Brain microvascular endothelial cell (primary cell): ENCODE results near the gene TSSK2.
A peak's percentile ranks its signal among the peaks of the same experiment; 100 is the strongest.

Experiments
- DNase-seq: peaks from one replicate; pipeline ENCODE4 v3.0.0-alpha.2; 2020
- H3K27ac ChIP-seq: fragments of 250-450 bp; sonication (Bioruptor Pico); 2 replicates; pipeline ENCODE4 v1.5.1; 2020; ENCODE audit warnings: mild to moderate bottlenecking, moderate library complexity
- H3K27me3 ChIP-seq: fragments of 250-450 bp; sonication (Bioruptor Pico); replicated peaks from 2 replicates; pipeline ENCODE4 v1.5.1; 2020; ENCODE audit warnings: mild to moderate bottlenecking
- H3K36me3 ChIP-seq: fragments of 250-450 bp; sonication (Bioruptor Pico); replicated peaks from 2 replicates; pipeline ENCODE4 v1.5.1; 2020; ENCODE audit warnings: mild to moderate bottlenecking
- H3K4me3 ChIP-seq: 2 replicates; pipeline ENCODE4 v1.5.1; 2011; ENCODE audit warnings: low read depth, mild to moderate bottlenecking, control low read depth, low read length, moderate library complexity
- in situ Hi-C: cut with HindIII; loops from 2 replicates; pipeline ENCODE4 v1.10.0; 2017; ENCODE audit warnings: low sequenced_read_pairs, low pct_ligation_motif_present
- TF ChIP-seq, protein P1 (sequence below): IDR thresholded peaks from 2 replicates; pipeline ENCODE4 v1.5.1; 2011; ENCODE audit warnings: low read depth, mild to moderate bottlenecking, moderate library complexity, low read length, control low read depth, inconsistent platforms; ENCODE audit errors: missing control alignments

The TSSK2 gene

DNA sequence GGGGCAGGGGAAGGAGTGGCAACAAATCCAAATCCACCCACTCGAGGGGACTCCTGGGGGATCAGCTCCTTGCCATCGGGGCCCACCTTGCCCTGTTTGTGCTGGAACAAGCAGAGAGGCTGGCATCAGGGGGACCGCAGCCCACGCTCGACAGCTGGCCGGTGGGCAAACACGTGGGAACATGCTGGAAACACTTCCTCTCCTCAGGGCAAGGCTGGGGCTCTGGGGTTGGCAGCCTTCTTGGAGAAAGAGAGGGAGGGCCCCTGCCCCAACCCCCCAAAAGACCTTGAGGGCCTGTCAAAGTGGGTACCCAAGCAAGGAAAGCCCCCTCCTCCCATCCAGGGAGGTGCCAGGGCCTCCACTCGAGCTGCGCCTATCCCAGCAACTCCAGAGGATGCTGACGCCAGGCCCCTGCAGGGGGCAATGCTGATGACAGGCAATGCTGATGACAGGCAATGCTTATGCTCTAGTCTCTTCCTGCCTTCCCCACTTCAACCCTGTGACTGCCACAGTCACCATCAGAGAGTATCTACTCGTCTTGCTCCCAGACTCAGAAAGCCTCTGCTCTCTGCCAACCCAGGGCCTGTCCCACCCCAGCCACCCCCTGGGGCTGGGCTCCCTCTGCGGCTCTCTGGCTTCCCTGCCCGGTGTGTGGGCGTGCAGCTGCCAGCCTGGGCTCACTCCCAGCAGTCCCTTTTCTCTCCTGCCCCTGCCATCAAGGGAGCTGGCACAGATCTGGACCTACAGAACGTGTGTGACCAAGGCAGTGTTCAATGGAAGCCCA, 7.3 kb downstream of the TSSK2 start:
- H3K36me3 ChIP-seq, result peaks cover 83% of the 10 kb centered on the region
- DNase-seq, result no peak
- TF ChIP-seq, protein P1, sequence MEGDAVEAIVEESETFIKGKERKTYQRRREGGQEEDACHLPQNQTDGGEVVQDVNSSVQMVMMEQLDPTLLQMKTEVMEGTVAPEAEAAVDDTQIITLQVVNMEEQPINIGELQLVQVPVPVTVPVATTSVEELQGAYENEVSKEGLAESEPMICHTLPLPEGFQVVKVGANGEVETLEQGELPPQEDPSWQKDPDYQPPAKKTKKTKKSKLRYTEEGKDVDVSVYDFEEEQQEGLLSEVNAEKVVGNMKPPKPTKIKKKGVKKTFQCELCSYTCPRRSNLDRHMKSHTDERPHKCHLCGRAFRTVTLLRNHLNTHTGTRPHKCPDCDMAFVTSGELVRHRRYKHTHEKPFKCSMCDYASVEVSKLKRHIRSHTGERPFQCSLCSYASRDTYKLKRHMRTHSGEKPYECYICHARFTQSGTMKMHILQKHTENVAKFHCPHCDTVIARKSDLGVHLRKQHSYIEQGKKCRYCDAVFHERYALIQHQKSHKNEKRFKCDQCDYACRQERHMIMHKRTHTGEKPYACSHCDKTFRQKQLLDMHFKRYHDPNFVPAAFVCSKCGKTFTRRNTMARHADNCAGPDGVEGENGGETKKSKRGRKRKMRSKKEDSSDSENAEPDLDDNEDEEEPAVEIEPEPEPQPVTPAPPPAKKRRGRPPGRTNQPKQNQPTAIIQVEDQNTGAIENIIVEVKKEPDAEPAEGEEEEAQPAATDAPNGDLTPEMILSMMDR, result no peak
- in situ Hi-C loops, result no loop called here
- no peak overlapping the region for H3K27ac ChIP-seq
- no peak overlapping the region for H3K4me3 ChIP-seq
- H3K27me3 ChIP-seq, result no peaks in the 10 kb centered on the region

DNA sequence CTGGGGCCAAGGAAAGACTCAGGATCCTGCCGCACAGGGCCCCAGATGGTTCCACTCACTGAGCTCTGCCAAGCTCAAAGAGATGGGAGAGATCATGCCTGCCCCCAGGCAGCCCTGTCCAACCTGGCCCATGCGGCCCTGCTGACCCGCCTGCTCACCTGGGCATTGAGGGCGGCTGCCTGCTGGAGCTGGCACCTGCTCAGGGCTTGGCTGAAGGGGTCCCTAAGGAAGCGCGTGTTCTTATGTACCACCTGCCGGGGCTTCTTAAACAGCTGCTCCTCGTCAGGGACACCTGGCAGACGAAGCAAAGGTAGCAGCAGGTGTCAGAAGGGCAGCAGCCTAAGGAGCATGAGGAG, 7.9 kb downstream of the TSSK2 start:
- no peak overlapping the region for H3K4me3 ChIP-seq
- TF ChIP-seq, protein P1, result no peak
- peaks cover 77% of the 10 kb centered on the region for H3K36me3 ChIP-seq
- H3K27ac ChIP-seq, result no peak overlapping the region
- in situ Hi-C loops, result no loop called here
- no peak for DNase-seq
- H3K27me3 ChIP-seq, result no peaks in the 10 kb centered on the region

DNA sequence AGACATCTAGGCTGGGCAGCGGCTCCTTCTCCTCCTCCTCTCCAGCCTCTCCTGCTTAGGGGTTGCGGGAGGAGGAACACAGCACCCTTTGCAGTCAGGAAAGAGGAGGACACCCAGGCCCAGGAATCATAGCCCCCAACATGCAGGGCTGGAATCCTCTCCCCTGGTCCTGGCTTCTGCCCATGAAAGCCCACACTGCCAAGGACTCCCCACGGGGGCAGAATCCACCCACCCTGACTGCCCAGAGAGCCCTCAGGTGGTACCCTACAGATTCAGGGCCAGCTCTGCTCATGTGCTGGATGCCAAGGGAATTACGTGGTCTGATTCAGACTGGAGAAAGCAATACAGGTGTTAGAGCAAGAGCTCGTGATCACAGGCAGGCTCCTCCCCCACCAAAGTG, 8.9 kb downstream of the TSSK2 start:
- peaks cover 67% of the 10 kb centered on the region for H3K36me3 ChIP-seq
- no peak overlapping the region for H3K4me3 ChIP-seq
- H3K27ac ChIP-seq, result no peak overlapping the region
- TF ChIP-seq, protein P1, result no peak
- no peak for DNase-seq
- in situ Hi-C loops, result no loop called here
- H3K27me3 ChIP-seq, result no peaks in the 10 kb centered on the region

DNA sequence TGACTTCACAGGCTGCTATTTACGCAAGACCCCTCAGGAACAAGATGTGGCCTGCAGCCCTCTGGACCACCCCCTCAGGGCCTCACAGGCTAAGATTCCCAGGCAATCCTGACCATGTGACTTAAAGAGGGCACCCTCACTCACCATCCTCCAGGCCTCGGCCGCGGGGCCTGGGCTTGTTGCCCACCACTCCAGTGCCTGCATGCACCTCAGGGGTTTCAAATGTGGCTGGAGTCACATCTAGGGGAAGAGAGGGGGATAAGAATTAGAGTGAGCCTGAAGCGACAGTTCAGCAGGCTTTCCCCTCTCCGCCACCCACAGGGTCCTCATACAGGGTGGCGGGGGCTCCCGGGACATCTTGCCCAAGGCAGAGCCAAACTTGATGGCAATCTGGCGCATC, 11.3 kb downstream of the TSSK2 start:
- H3K36me3 ChIP-seq, result peaks cover 47% of the 10 kb centered on the region
- in situ Hi-C loops, result no loop called here
- DNase-seq, result no peak
- no peak overlapping the region for H3K4me3 ChIP-seq
- H3K27ac ChIP-seq, result no peak overlapping the region
- TF ChIP-seq, protein P1, result no peak
- peaks cover 6% of the 10 kb centered on the region for H3K27me3 ChIP-seq

DNA sequence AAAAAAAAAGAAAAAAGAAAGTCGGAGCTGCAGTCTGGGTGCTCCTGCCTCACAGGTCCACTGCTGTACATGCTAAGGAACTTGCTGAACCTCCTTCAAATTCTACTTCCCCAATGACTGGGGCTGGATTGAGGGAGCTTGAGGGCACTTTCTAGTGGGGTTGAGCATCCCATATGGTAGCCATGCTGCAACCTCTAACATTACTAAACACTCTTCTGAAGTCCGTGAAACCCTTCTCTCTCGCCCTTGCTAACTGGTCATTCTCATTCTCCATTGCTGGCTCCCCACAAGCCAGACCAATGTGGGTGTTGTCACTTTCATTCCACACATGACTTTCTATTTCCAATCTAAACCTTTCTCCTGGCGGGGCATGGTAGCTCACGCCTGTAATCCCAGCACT, 12.1 kb downstream of the TSSK2 start:
- no peak overlapping the region for H3K27ac ChIP-seq
- DNase-seq, result no peak
- peaks cover 39% of the 10 kb centered on the region for H3K36me3 ChIP-seq
- in situ Hi-C loops, result no loop called here
- H3K27me3 ChIP-seq, result peaks cover 13% of the 10 kb centered on the region
- no peak overlapping the region for H3K4me3 ChIP-seq
- TF ChIP-seq, protein P1, result no peak

DNA sequence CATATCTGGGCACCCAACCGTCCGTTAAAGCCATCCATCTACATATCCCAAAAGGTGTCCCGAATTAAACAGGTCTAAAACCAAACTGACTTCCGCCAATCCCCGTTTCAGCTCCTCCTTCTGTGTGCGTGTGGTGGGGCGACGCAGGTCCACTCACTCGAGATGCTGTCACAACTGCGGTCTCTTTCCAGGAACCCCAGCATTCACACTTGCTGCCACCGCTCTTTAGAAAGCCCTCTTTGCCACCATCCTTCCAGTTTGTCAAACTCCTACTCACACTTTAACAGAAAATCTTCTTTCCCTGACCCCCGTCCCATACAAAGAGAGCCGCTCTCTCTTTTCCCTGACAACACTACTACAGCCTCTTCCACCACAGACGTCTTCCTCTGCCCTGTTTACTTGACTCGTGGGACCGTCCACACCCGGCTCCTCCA, 12.9 kb downstream of the TSSK2 start:
- Histone ChIP-seq H3K27me3 (peaks cover 20% of the 10 kb centered on the region), H3K4me3 (peak overlapping the region; percentile 88), H3K36me3 (peaks cover 31% of the 10 kb centered on the region), H3K27ac (peak overlapping the region; percentile 28)
- in situ Hi-C loops, result no loop called here
- TF ChIP-seq, protein P1, result no peak
- DNase-seq, result no peak
